ENCODE measurements around the gene C2orf92. TPM values are rescaled to one million over a fixed set of nuclear protein-coding genes. Genes with fewer than 3 reads are reported as not detected.

C2orf92 gene
- total and polyA plus RNA-seq, 4 donors, result 9.2 to 23.2 (median 13.7) TPM

GRCh38 chr2:97718942-97719341 lies 49.4 kb downstream of the C2orf92 start:
- whole genome bisulfite sequencing (ENCODE audit: insufficient coverage), result 87% methylated on average over 3 of the region's 3 CpGs
- no peaks in the 10 kb centered on the region for H3K36me3 ChIP-seq (ENCODE audit: control insufficient read depth, insufficient read depth, low read length)
- peaks cover 7% of the 10 kb centered on the region for H3K27me3 ChIP-seq (ENCODE audit: control insufficient read depth, insufficient read depth, low read length)
- H3K27ac ChIP-seq (ENCODE audit: low read depth, low read length), result no peak overlapping the region
- no peak overlapping the region for H3K4me3 ChIP-seq (ENCODE audit: low read depth, low read length)
- H3K9me3 ChIP-seq (ENCODE audit: control insufficient read depth, insufficient read depth, low read length), result no peaks in the 10 kb centered on the region
- no peak for DNase-seq (ENCODE audit: low read depth in 4 of 6, low spot score in 6 of 6)
- H3K4me1 ChIP-seq (ENCODE audit: control insufficient read depth, insufficient read depth, low read length), result peaks cover under 1% of the 10 kb centered on the region

- Histone ChIP-seq H3K4me1 (ENCODE audit: control insufficient read depth, insufficient read depth, low read length) (peaks cover 6% of the 10 kb centered on the region), H3K27me3 (ENCODE audit: control insufficient read depth, insufficient read depth, low read length) (peaks cover 14% of the 10 kb centered on the region), H3K27ac (ENCODE audit: low read depth, low read length) (no peak overlapping the region), H3K9me3 (ENCODE audit: control insufficient read depth, insufficient read depth, low read length) (no peaks in the 10 kb centered on the region), H3K4me3 (ENCODE audit: low read depth, low read length) (no peak overlapping the region), H3K36me3 (ENCODE audit: control insufficient read depth, insufficient read depth, low read length) (no peaks in the 10 kb centered on the region)
- 91% methylated on average over 11 of the region's 16 CpGs for WGBS (ENCODE audit: insufficient coverage)
- DNase-seq (ENCODE audit: low read depth in 4 of 6, low spot score in 6 of 6), result no peak
These were observed 50.0 kb downstream of the C2orf92 start for GRCh38 chr2:97719362-97720155.

- Histone ChIP-seq H3K9me3 (ENCODE audit: control insufficient read depth, insufficient read depth, low read length) (no peaks in the 10 kb centered on the region), H3K4me3 (ENCODE audit: low read depth, low read length) (no peak overlapping the region), H3K4me1 (ENCODE audit: control insufficient read depth, insufficient read depth, low read length) (peaks cover 6% of the 10 kb centered on the region), H3K27me3 (ENCODE audit: control insufficient read depth, insufficient read depth, low read length) (peaks cover 17% of the 10 kb centered on the region), H3K27ac (ENCODE audit: low read depth, low read length) (no peak overlapping the region), H3K36me3 (ENCODE audit: control insufficient read depth, insufficient read depth, low read length) (no peaks in the 10 kb centered on the region)
- no peak for DNase-seq (ENCODE audit: low read depth in 4 of 6, low spot score in 6 of 6)
- WGBS (ENCODE audit: insufficient coverage), result 67% methylated on average over 1 of the region's 2 CpGs
These were observed 51.2 kb downstream of the C2orf92 start for GRCh38 chr2:97720746-97721145.

- no peak for DNase-seq (ENCODE audit: low read depth in 4 of 6, low spot score in 6 of 6)
- Histone ChIP-seq H3K4me3 (ENCODE audit: low read depth, low read length) (no peak overlapping the region), H3K9me3 (ENCODE audit: control insufficient read depth, insufficient read depth, low read length) (no peaks in the 10 kb centered on the region), H3K27me3 (ENCODE audit: control insufficient read depth, insufficient read depth, low read length) (peaks cover 17% of the 10 kb centered on the region), H3K4me1 (ENCODE audit: control insufficient read depth, insufficient read depth, low read length) (peaks cover 6% of the 10 kb centered on the region), H3K27ac (ENCODE audit: low read depth, low read length) (no peak overlapping the region), H3K36me3 (ENCODE audit: control insufficient read depth, insufficient read depth, low read length) (no peaks in the 10 kb centered on the region)
- 98% methylated on average over 6 of the region's 6 CpGs for WGBS (ENCODE audit: insufficient coverage)
These were observed 52.7 kb downstream of the C2orf92 start for GRCh38 chr2:97722227-97722626.

- DNase-seq (ENCODE audit: low read depth in 4 of 6, low spot score in 6 of 6), result no peak
These were observed 53.9 kb downstream of the C2orf92 start for GRCh38 chr2:97723156-97724072.

GRCh38 chr2:97724073-97724410 lies 54.5 kb downstream of the C2orf92 start:
- no peaks in the 10 kb centered on the region for H3K9me3 ChIP-seq (ENCODE audit: control insufficient read depth, insufficient read depth, low read length)
- no peak overlapping the region for H3K4me3 ChIP-seq (ENCODE audit: low read depth, low read length)
- no peak for DNase-seq (ENCODE audit: low read depth in 4 of 6, low spot score in 6 of 6)
- H3K27me3 ChIP-seq (ENCODE audit: control insufficient read depth, insufficient read depth, low read length), result peaks cover 17% of the 10 kb centered on the region
- WGBS (ENCODE audit: insufficient coverage), result 30% methylated on average over 41 of the region's 41 CpGs
- no peaks in the 10 kb centered on the region for H3K36me3 ChIP-seq (ENCODE audit: control insufficient read depth, insufficient read depth, low read length)
- H3K4me1 ChIP-seq (ENCODE audit: control insufficient read depth, insufficient read depth, low read length), result peaks cover 6% of the 10 kb centered on the region
- H3K27ac ChIP-seq (ENCODE audit: low read depth, low read length), result no peak overlapping the region

More at GRCh38 chr2:97723156-97724072, 53.9 kb downstream of the C2orf92 start:
- Histone ChIP-seq H3K36me3 (ENCODE audit: control insufficient read depth, insufficient read depth, low read length) (no peaks in the 10 kb centered on the region), H3K27ac (ENCODE audit: low read depth, low read length) (no peak overlapping the region), H3K4me3 (ENCODE audit: low read depth, low read length) (no peak overlapping the region), H3K9me3 (ENCODE audit: control insufficient read depth, insufficient read depth, low read length) (no peaks in the 10 kb centered on the region), H3K27me3 (ENCODE audit: control insufficient read depth, insufficient read depth, low read length) (peaks cover 17% of the 10 kb centered on the region), H3K4me1 (ENCODE audit: control insufficient read depth, insufficient read depth, low read length) (peaks cover 6% of the 10 kb centered on the region)
- 71% methylated on average over 28 of the region's 37 CpGs for WGBS (ENCODE audit: insufficient coverage)

- Histone ChIP-seq H3K9me3 (ENCODE audit: control insufficient read depth, insufficient read depth, low read length) (no peaks in the 10 kb centered on the region), H3K27ac (ENCODE audit: low read depth, low read length) (no peak overlapping the region), H3K4me1 (ENCODE audit: control insufficient read depth, insufficient read depth, low read length) (peaks cover 6% of the 10 kb centered on the region), H3K36me3 (ENCODE audit: control insufficient read depth, insufficient read depth, low read length) (no peaks in the 10 kb centered on the region), H3K4me3 (ENCODE audit: low read depth, low read length) (no peak overlapping the region), H3K27me3 (ENCODE audit: control insufficient read depth, insufficient read depth, low read length) (peaks cover 17% of the 10 kb centered on the region)
- whole genome bisulfite sequencing (ENCODE audit: insufficient coverage), result 40% methylated on average over 12 of the region's 17 CpGs
- DNase-seq (ENCODE audit: low read depth in 4 of 6, low spot score in 6 of 6), result no peak
These were observed 55.0 kb downstream of the C2orf92 start for GRCh38 chr2:97724501-97724900.

GRCh38 chr2:97724946-97725688 lies 55.6 kb downstream of the C2orf92 start:
- Histone ChIP-seq H3K4me1 (ENCODE audit: control insufficient read depth, insufficient read depth, low read length) (peaks cover 6% of the 10 kb centered on the region), H3K4me3 (ENCODE audit: low read depth, low read length) (no peak overlapping the region), H3K27ac (ENCODE audit: low read depth, low read length) (no peak overlapping the region), H3K27me3 (ENCODE audit: control insufficient read depth, insufficient read depth, low read length) (peaks cover 17% of the 10 kb centered on the region), H3K9me3 (ENCODE audit: control insufficient read depth, insufficient read depth, low read length) (no peaks in the 10 kb centered on the region), H3K36me3 (ENCODE audit: control insufficient read depth, insufficient read depth, low read length) (no peaks in the 10 kb centered on the region)
- no peak for DNase-seq (ENCODE audit: low read depth in 4 of 6, low spot score in 6 of 6)
- WGBS (ENCODE audit: insufficient coverage), result 95% methylated on average over 28 of the region's 31 CpGs

DNA sequence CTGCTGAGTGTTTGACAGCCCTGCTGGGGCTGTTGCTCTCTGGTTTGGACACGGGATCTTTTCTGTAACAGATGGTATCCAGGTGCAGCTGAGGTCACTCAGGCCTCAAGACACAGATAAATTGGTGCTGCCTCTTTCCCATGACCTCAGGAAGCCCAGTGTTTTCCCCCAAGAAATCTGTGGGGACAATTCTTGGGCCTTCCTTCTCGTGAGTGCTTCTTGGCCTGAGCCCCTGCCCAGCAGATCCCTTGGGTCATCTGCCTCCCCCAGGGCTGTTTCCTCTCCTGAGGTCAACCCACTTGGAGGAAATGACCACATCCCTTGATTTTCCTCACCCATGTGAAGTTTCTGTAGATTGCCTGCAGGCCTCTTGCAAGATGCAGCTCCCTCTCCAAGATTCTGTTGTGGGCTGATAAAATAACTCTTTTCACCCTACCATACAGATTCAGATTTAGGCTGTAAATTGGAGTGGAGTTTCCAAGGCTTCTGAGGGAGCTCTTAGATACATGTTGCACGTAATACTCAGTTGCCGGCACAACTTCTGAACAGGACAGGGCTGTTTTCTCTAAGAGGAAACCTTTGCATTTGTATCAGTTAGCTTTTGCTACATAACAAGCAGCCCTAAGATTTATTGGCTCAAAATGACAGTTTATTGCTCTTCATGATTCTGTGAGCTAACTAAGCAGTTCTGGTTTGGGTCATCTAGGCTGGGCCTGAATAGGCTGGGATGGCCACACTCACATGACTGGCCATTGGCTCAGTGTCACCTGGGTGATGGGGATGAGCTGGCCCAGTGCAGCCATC lies 57.0 kb downstream of the C2orf92 start:
- H3K4me1 ChIP-seq (ENCODE audit: control insufficient read depth, insufficient read depth, low read length), result peaks cover 6% of the 10 kb centered on the region
- WGBS (ENCODE audit: insufficient coverage), result 82% methylated on average over 3 of the region's 4 CpGs
- DNase-seq (ENCODE audit: low read depth in 4 of 6, low spot score in 6 of 6), result no peak
- H3K9me3 ChIP-seq (ENCODE audit: control insufficient read depth, insufficient read depth, low read length), result no peaks in the 10 kb centered on the region
- no peaks in the 10 kb centered on the region for H3K36me3 ChIP-seq (ENCODE audit: control insufficient read depth, insufficient read depth, low read length)
- H3K27me3 ChIP-seq (ENCODE audit: control insufficient read depth, insufficient read depth, low read length), result peaks cover 17% of the 10 kb centered on the region
- H3K4me3 ChIP-seq (ENCODE audit: low read depth, low read length), result no peak overlapping the region
- no peak overlapping the region for H3K27ac ChIP-seq (ENCODE audit: low read depth, low read length)
